Neural progenitor cell (in vitro differentiated cells): ENCODE results near the gene KRT33B. TPM values are rescaled to one million over a fixed set of nuclear protein-coding genes. Genes with fewer than 3 reads are reported as not detected.
A peak's percentile ranks its signal among the peaks of the same experiment; 100 is the strongest.

Experiments
- DNase-seq: peaks from one replicate; pipeline ENCODE4 v3.0.0-alpha.2; 2016; ENCODE audit warnings: low spot score
- H2AFZ ChIP-seq: fragments of 200-600 bp; sonication (generic); replicated peaks from 2 replicates; pipeline ENCODE4 v1.6.1; 2016; ENCODE audit warnings: antibody characterized with exemption
- H3F3A ChIP-seq: fragments of 200-600 bp; sonication (generic); 2 replicates; pipeline ENCODE4 v1.6.1; 2016; ENCODE audit warnings: antibody characterized with exemption, low read depth
- H3K27ac ChIP-seq: fragments of 200-600 bp; sonication (generic); 2 replicates; pipeline ENCODE4 v1.5.1; 2016; ENCODE audit warnings: mild to moderate bottlenecking
- H3K27me3 ChIP-seq: fragments of 200-600 bp; sonication (generic); 2 replicates; pipeline ENCODE4 v1.6.1; 2016; ENCODE audit warnings: mild to moderate bottlenecking, moderate library complexity
- H3K36me3 ChIP-seq: fragments of 200-600 bp; sonication (generic); 2 replicates; pipeline ENCODE4 v1.5.1; 2016
- H3K4me1 ChIP-seq: fragments of 200-600 bp; sonication (generic); 2 replicates; pipeline ENCODE4 v1.6.1; 2016; ENCODE audit warnings: mixed run types
- H3K4me2 ChIP-seq: fragments of 200-600 bp; sonication (generic); 2 replicates; pipeline ENCODE4 v1.6.1; 2016
- H3K4me3 ChIP-seq: fragments of 200-600 bp; sonication (generic); 2 replicates; pipeline ENCODE4 v1.5.1; 2016
- H3K79me2 ChIP-seq: fragments of 200-600 bp; sonication (generic); 2 replicates; pipeline ENCODE4 v1.6.1; 2016; ENCODE audit warnings: low read depth
- H3K9ac ChIP-seq: fragments of 200-600 bp; sonication (generic); 2 replicates; pipeline ENCODE4 v1.6.1; 2016
- H3K9me3 ChIP-seq: fragments of 200-600 bp; sonication (generic); 2 replicates; pipeline ENCODE4 v1.5.1; 2016; ENCODE audit warnings: low read depth
- H4K20me1 ChIP-seq: fragments of 200-600 bp; sonication (generic); 2 replicates; pipeline ENCODE4 v1.6.1; 2016; ENCODE audit warnings: low read depth
- H3K27ac Mint-ChIP-seq: 3 replicates; pipeline ENCODE4 v1.8.0; 2021; ENCODE audit warnings: mixed read lengths
- H3K27me3 Mint-ChIP-seq: 2 replicates; pipeline ENCODE4 v1.8.0; 2022; ENCODE audit warnings: low read depth, mild to moderate bottlenecking, inconsistent platforms, moderate library complexity, mixed read lengths; ENCODE audit not compliant: insufficient read depth
- H3K36me3 Mint-ChIP-seq: 3 replicates; pipeline ENCODE4 v1.8.0; 2021; ENCODE audit warnings: mixed read lengths
- H3K4me1 Mint-ChIP-seq: 3 replicates; pipeline ENCODE4 v1.8.0; 2021; ENCODE audit warnings: mixed read lengths
- H3K4me3 Mint-ChIP-seq: 3 replicates; pipeline ENCODE4 v1.8.0; 2021; ENCODE audit warnings: mild to moderate bottlenecking, moderate library complexity, mixed read lengths
- H3K9me3 Mint-ChIP-seq: 3 replicates; pipeline ENCODE4 v1.8.0; 2020; ENCODE audit warnings: mixed read lengths
- EZH2 ChIP-seq: fragments of 200-600 bp; sonication (generic); IDR thresholded peaks from 2 replicates; pipeline ENCODE4 v1.6.1; 2017; ENCODE audit warnings: antibody characterized with exemption, mild to moderate bottlenecking, moderate library complexity
- EZH2phosphoT487 ChIP-seq: fragments of 200-600 bp; sonication (generic); IDR thresholded peaks from 2 replicates; pipeline ENCODE4 v1.6.1; 2017; ENCODE audit warnings: antibody characterized with exemption
- total RNA-seq: library from RNA; depleted of rRNA; stranded (reverse); fragments of >200 nt; gene quantifications from 2 replicates; pipeline ENCODE4 v1.2.3, GENCODE V29; 2015; ENCODE audit warnings: low replicate concordance
- TF ChIP-seq, protein P1 (sequence below): fragments of 200-600 bp; sonication (generic); IDR thresholded peaks from 2 replicates; pipeline ENCODE4 v1.5.1; 2017; ENCODE audit warnings: antibody characterized with exemption, mild to moderate bottlenecking

Gene KRT33B
- total RNA-seq, result not detected in 2 replicates

DNA sequence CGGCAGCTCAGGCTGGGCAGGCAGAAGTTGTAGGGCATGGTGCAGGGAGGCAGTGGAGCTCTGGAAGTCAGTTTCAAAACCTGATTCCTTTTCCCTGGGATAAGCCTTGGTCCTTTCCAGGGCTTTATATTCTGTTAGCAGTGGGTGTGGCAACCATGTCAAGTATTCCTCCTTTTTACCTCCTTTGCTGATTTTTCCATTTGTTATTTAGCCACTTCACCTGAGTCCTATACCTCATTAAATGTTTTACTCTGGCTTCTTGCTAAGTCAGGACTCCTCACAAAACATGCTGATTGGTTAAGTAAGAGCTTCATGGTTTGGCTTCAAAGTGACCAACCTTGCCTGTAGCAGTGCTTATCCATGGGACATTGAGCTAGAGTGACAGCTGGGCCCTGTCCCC, at the start of gene KRT33B:
Gene KRT33B, minus strand, starts transcription at position 101 of the 400 bp plus-strand sequence. Its CDS starts 63 bp downstream, at position 38.
- H3F3A ChIP-seq, result no peaks in the 10 kb centered on the region
- no peaks in the 10 kb centered on the region for H3K4me1 ChIP-seq
- no peaks in the 10 kb centered on the region for H3K27me3 ChIP-seq
- H3K9me3 ChIP-seq, result no peaks in the 10 kb centered on the region
- Mint-ChIP-seq H3K27ac (no peak within 1 kb of the TSS), H3K9me3 (no peaks in the 10 kb centered on the region), H3K4me1 (no peaks in the 10 kb centered on the region), H3K36me3 (no peaks in the 10 kb centered on the region), H3K4me3 (no peak within 1 kb of the TSS), H3K27me3 (peaks cover 5% of the 10 kb centered on the region)
- H3K79me2 ChIP-seq, result no peaks in the 10 kb centered on the region
- H2AFZ ChIP-seq, result no peak within 1 kb of the TSS
- no peak for DNase-seq
- H3K36me3 ChIP-seq, result no peaks in the 10 kb centered on the region
- H3K27ac ChIP-seq, result no peak within 1 kb of the TSS
- no peak within 1 kb of the TSS for H3K4me3 ChIP-seq
- H3K4me2 ChIP-seq, result no peak within 1 kb of the TSS
- H3K9ac ChIP-seq, result no peak within 1 kb of the TSS
- no peak for TF ChIP-seq EZH2phosphoT487
- no peak for TF ChIP-seq EZH2
- H4K20me1 ChIP-seq, result no peaks in the 10 kb centered on the region

DNA sequence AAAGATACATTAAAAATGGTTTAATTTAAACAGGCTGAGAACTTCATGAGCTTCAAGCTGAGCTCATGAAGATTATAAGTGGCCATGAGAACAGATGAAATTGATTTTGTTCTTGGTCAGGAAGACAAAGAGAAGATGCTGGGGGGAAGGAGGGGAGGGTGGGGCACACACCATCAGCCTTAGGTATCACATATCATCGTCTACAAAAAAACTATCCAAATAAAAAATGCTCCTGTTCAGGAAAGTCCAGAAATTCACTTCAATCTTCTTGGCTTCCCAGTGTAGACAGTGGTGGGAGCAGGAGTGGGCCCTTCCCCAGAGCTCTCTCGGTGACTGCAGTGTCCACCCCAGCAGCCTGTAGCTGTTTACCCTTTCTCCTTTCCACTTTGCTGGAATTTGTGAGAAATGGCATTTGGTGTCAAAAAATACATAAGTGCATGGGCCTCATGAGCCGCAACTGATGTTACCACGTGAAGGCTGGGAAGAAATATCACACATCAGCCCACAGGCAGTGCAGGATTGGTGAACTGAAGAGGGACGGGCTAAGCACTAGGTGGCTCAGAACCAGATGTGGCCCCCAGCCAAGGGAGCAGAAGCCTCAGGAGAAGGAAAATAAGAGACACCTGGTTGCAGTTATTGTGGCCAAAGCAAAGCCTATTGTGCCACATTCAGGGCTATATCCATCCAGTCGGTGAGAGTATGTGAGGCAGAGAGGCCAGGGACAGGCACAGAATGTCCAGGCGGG, 48.7 kb upstream of the KRT33B start:
- no peaks in the 10 kb centered on the region for H3K4me1 Mint-ChIP-seq
- Histone ChIP-seq H3K9ac (no peak overlapping the region), H3K79me2 (no peaks in the 10 kb centered on the region), H3K4me3 (no peak overlapping the region), H3K36me3 (no peaks in the 10 kb centered on the region), H3K9me3 (no peaks in the 10 kb centered on the region), H3F3A (no peaks in the 10 kb centered on the region), H4K20me1 (no peaks in the 10 kb centered on the region), H3K27me3 (no peaks in the 10 kb centered on the region), H3K27ac (no peak overlapping the region), H3K4me1 (no peaks in the 10 kb centered on the region), H2AFZ (no peak overlapping the region), H3K4me2 (no peak overlapping the region)
- no peak overlapping the region for H3K4me3 Mint-ChIP-seq
- TF ChIP-seq EZH2 (no peak), EZH2phosphoT487 (no peak)
- no peak overlapping the region for H3K27ac Mint-ChIP-seq
- H3K27me3 Mint-ChIP-seq, result peaks cover 2% of the 10 kb centered on the region
- no peak for DNase-seq
- H3K9me3 Mint-ChIP-seq, result no peaks in the 10 kb centered on the region
- H3K36me3 Mint-ChIP-seq, result no peaks in the 10 kb centered on the region

DNA sequence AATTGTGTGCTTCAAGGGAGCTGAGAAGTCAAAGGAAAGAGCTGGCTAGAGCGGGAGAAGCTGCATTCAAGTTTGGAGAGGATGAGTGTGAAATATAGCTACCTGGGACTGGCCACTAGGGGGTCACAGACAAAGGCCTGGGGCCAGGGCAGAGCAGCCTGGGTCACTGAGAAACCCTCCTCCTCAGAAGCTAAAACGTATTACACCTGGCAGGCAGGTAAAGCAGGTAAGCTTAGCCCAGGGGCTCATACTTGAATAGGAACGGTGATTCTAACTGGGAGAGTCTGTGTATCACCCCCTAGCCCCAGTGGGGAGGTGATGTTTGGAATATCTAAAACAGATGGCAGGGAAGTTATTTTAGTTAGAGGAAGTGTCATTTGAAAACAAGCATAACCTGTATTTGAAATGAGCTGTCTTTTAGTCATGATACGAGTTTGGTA, 48.0 kb upstream of the KRT33B start:
- DNase-seq, result peak; percentile 35
- no peak overlapping the region for H3K9ac ChIP-seq
- H3K27ac Mint-ChIP-seq, result no peak overlapping the region

DNA sequence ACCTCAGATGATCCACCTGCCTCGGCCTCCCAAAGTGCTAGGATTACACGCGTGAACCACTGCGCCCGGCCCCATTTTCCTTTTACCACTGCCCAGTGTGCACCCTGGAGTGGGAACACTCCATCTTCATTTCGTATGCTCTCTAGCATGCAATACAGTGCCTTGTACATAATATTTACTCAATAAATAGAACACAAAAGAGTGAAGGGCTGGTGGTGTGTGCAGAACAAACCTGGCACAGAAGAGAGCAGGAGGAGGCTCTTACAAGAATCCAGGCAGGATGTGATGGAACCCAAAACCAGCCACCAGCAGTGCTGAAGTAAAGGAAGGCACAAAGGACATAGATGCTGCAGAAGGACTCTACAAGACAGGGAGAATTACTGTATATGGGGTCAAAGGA, 47.5 kb upstream of the KRT33B start:
- H3K36me3 Mint-ChIP-seq, result no peaks in the 10 kb centered on the region
- no peak overlapping the region for H2AFZ ChIP-seq
- H3K79me2 ChIP-seq, result no peaks in the 10 kb centered on the region
- H3K9me3 Mint-ChIP-seq, result no peaks in the 10 kb centered on the region
- no peak overlapping the region for H3K4me3 Mint-ChIP-seq
- H3K36me3 ChIP-seq, result no peaks in the 10 kb centered on the region
- H4K20me1 ChIP-seq, result no peaks in the 10 kb centered on the region
- H3F3A ChIP-seq, result no peaks in the 10 kb centered on the region
- H3K4me1 Mint-ChIP-seq, result no peaks in the 10 kb centered on the region
- no peaks in the 10 kb centered on the region for H3K27me3 ChIP-seq
- DNase-seq, result no peak
- H3K9me3 ChIP-seq, result no peaks in the 10 kb centered on the region
- H3K27ac ChIP-seq, result no peak overlapping the region
- H3K9ac ChIP-seq, result no peak overlapping the region
- peaks cover 1% of the 10 kb centered on the region for H3K4me1 ChIP-seq
- H3K27me3 Mint-ChIP-seq, result no peaks in the 10 kb centered on the region
- H3K4me2 ChIP-seq, result no peak overlapping the region
- H3K4me3 ChIP-seq, result no peak overlapping the region
- TF ChIP-seq, protein P1, sequence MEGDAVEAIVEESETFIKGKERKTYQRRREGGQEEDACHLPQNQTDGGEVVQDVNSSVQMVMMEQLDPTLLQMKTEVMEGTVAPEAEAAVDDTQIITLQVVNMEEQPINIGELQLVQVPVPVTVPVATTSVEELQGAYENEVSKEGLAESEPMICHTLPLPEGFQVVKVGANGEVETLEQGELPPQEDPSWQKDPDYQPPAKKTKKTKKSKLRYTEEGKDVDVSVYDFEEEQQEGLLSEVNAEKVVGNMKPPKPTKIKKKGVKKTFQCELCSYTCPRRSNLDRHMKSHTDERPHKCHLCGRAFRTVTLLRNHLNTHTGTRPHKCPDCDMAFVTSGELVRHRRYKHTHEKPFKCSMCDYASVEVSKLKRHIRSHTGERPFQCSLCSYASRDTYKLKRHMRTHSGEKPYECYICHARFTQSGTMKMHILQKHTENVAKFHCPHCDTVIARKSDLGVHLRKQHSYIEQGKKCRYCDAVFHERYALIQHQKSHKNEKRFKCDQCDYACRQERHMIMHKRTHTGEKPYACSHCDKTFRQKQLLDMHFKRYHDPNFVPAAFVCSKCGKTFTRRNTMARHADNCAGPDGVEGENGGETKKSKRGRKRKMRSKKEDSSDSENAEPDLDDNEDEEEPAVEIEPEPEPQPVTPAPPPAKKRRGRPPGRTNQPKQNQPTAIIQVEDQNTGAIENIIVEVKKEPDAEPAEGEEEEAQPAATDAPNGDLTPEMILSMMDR, result no peak
- TF ChIP-seq EZH2phosphoT487, result no peak
- no peak for TF ChIP-seq EZH2
- H3K27ac Mint-ChIP-seq, result no peak overlapping the region

More for the DNA sequence above, 48.0 kb upstream of the KRT33B start:
- no peaks in the 10 kb centered on the region for H3K4me1 ChIP-seq
- no peaks in the 10 kb centered on the region for H3K27me3 ChIP-seq
- no peak overlapping the region for H3K27ac ChIP-seq
- no peak overlapping the region for H3K4me2 ChIP-seq
- H3K4me3 ChIP-seq, result no peak overlapping the region
- Mint-ChIP-seq H3K9me3 (no peaks in the 10 kb centered on the region), H3K4me1 (no peaks in the 10 kb centered on the region), H3K27me3 (no peaks in the 10 kb centered on the region), H3K4me3 (no peak overlapping the region), H3K36me3 (no peaks in the 10 kb centered on the region)
- no peaks in the 10 kb centered on the region for H3K79me2 ChIP-seq
- H2AFZ ChIP-seq, result no peak overlapping the region
- no peaks in the 10 kb centered on the region for H4K20me1 ChIP-seq
- H3F3A ChIP-seq, result no peaks in the 10 kb centered on the region
- H3K9me3 ChIP-seq, result no peaks in the 10 kb centered on the region
- TF ChIP-seq, protein P1, result peak; percentile 55
- no peak for TF ChIP-seq EZH2
- H3K36me3 ChIP-seq, result no peaks in the 10 kb centered on the region
